HG03439 (cell line): ENCODE results near the gene SERPINB8.
"Not testable (repeated sequence)": the region's sequence is repeated elsewhere in the genome, so short reads cannot be mapped to it uniquely, and the experiment has no call there.

Source experiments
- ATAC-seq: cut with Tn5 transposase; IDR thresholded peaks from one replicate; pipeline ENCODE4 v1.9.1; 2021; ENCODE audit warnings: mild to moderate bottlenecking, moderate library complexity; ENCODE audit not compliant: unreplicated experiment

Gene SERPINB8, protein sequence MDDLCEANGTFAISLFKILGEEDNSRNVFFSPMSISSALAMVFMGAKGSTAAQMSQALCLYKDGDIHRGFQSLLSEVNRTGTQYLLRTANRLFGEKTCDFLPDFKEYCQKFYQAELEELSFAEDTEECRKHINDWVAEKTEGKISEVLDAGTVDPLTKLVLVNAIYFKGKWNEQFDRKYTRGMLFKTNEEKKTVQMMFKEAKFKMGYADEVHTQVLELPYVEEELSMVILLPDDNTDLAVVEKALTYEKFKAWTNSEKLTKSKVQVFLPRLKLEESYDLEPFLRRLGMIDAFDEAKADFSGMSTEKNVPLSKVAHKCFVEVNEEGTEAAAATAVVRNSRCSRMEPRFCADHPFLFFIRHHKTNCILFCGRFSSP

DNA sequence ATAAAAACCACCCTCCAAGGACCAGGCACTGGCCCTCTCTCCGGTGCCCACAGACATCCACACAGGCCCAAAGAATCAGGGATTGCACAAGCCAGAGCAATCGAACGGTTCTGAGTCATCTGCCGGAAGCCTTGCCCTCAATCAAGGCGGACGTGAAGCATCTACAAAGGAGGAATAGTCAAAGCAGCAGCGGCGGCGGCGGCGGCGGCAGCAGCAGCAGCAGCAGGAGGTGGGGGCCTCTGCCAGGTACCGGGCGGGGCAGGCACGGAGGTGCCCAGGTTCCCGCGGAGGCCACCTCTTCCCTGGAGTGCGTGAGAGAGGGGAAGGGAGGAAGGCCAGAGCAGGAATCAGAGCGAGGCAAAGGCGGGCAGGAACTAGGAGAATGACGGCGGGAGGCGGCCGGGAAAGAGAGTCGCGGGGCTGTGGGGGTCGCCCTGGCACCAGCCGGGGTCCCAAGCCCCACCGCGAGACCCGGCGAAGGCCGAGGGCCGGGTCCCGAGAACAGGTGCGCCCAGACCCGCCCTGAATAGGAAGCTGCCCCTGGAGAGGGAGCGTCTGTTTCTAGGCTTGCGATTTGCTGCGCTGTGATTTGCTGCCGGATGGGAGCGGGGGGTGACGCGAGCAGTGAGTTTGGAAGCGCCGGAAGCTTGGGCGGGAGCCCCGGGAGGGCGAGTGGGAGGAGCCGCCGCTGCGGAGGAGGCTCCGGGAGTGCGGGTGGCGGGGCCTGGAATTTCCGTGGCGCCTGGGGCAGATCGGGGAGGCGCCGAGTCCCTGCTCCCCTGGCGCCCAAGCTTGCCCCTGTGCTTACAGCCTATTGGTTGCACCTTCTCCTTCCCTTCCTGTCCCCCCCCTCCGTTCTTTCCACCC lies at the start of gene SERPINB8:
Gene SERPINB8, plus strand, starts transcription at position 140 of the 867 bp plus-strand sequence. CDS start 8,228 bp downstream, outside the sequence.
- peak; percentile 95 for ATAC-seq

DNA sequence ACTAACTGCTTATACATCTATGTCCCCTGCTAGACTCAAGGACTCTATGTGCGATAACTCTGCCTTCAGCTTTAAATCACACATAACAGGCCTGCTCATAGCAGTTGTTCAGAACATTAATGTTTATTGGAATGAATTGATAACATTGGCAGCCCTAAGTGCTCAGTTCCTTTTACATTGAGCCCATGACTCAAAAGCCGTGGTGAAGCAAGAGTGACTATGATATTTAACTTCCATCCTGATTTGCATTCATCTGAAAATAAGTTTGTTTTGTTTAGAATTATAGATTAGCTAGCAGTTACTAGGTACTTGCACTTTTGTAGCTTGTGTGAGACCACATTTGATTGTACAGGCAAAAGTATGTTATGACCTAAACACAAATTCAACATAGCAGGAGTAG lies 47.8 kb upstream of the SERPINB8 start:
- ATAC-seq, result no peak

DNA sequence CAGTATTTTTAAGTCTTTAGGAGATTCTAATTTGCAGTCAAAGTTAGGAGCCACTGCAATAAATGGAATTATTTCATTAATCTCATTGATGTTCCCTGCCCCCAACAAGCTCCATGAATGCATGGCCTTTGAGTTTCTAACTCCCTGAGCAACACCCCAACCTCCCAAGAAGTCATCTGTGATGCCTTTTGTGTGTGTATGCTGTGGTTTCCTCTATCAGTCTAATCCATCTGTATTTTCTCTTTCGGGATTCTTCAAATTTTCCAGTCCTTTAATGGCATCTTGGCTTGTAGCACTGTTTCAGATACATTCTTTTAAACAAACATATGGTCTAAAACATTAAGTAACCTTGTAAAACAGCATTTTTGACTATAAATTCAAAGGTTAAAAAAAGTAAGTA lies 45.3 kb upstream of the SERPINB8 start:
- no peak for ATAC-seq

DNA sequence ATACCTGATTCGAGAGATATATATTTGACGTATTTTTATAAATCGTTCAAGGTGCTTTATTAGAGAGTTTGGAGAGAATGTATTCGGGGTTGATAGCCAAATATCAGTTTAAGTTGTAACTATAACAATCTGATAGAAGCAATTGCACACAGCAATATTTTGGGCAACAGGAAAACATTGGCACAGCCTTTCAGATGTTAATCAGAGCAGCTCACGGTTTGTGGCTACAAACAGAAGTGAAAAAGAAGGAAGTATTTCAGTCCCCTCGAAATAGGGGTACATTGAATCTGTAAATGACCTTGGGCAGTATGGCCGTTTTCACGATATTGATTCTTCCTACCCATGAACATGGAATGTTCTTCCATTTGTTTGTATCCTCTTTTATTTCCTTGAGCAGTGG lies 41.5 kb upstream of the SERPINB8 start:
- no peak for ATAC-seq

DNA sequence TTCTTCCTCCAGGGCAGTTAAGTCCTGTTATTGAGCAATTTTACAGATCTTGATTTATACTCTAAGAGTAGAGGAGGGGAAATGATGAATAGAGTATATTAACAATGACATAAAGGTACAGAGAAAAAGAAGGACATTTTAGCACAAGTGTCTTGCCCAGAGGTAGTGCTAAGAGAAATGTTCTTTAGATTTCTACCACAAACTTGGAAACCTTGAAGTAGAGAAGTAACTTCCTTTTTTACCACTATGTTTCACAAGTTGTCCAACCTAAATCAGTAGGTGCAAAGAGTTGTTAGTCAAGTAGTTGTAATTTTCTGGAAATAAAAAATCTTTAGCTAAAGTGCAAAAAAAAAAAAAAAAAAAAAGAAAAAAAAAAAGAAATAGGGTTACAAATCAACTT lies 40.5 kb upstream of the SERPINB8 start:
- ATAC-seq, result not testable (repeated sequence)

DNA sequence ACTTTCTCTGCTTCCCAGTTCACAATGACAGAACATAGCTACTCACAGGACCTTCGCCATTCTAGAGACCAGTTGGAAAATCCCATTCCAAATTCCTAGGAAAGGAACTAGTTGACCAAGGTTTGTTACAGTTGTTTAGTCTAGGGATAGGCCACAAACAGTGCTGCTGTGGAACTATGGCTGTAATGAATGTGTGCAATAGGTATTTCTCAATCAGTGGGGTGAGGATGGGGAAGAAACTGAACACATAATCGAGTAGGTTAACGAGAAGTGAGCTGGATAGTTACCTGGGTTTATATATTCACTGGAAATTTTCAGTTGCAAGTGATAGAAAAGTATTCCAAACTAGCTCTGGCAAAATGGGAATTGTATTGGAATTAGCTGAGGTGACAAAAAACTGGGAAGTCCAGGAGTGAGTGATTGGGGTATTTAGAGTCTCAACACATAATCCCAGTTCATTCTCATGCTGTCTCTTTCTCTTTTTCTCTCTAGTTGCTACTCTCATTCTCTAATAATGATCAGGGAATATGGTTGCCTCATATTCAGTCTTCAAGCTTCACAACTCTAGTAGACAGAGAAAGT lies 39.0 kb upstream of the SERPINB8 start:
- no peak for ATAC-seq

DNA sequence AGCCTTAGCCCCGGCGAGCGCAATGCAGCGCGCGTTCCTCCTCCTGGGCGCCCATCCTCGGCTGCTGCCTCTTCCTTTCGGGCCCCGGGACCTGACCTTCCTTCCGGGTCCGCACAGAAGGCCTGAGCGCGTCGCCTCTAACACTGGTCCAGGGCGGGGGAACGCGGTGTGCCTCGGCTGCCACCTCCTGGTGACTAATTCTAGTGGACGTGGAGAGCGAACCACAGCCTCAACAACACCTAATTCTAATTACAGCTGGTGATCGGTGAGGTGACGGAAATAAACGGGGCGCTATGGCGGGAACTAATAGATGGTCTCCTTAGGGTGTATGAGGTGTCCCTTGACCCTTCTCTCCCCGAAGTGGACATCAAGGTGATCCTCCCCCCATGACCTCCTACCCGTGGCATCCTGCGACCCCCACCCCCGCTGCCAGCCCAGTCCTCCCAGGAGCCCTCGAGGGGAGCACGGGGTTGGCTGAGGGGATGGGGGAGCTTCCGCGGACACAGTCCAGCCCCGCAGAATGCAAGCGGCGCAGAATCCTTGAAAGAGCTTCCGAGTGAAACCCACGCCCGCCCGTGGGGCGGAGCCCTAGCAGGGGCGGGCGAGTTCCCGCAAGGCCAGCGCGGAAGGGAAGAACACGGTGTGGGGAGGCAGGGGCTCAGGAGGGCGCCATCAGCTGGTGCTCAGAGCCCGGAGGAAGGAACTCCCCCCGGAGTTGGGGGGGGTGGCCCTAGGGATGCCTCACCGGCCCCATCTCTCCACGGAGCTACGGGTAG lies 33.5 kb upstream of the SERPINB8 start:
- peak; percentile 99 for ATAC-seq

DNA sequence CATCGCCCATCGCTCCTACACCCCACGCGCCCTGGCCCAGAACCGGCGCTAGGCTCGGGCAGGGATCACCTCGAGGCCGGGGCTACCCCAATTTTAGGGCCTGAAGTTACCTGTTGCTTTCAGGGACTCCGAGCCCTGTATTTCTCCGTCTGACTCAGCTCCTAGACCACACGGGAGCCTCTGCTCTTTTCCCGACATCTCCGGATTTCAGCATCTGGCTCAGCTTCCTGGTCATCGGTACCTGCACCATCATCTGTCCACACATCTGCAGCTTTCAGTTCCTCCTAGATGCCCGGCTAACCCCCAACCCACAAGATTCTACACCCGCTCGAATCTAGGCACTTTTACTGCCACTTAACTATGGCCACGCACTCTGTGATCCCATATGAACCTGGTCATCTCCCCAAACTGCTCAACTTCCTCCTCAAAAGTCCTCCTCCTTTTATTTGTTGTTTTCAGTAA lies 32.9 kb upstream of the SERPINB8 start:
- peak; percentile 39 for ATAC-seq

DNA sequence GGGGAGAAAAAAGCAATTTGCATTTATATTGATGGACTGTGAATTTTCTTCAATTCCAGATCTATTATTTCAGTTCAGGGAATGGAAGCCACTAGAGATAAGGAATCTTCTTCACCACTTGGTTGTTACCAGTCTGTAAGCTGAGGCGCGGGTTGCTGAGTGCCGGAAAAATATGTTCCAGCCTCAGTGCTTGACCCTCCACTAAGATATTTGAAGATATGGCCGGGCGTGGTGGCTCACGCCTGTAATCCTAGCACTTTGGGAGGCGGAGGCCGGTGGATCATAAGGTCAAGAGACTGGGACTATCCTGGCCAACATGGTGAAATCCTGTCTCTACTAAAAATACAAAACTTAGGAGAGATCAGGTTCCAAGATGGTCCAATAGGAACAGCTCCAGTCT lies 29.9 kb upstream of the SERPINB8 start:
- no peak for ATAC-seq

DNA sequence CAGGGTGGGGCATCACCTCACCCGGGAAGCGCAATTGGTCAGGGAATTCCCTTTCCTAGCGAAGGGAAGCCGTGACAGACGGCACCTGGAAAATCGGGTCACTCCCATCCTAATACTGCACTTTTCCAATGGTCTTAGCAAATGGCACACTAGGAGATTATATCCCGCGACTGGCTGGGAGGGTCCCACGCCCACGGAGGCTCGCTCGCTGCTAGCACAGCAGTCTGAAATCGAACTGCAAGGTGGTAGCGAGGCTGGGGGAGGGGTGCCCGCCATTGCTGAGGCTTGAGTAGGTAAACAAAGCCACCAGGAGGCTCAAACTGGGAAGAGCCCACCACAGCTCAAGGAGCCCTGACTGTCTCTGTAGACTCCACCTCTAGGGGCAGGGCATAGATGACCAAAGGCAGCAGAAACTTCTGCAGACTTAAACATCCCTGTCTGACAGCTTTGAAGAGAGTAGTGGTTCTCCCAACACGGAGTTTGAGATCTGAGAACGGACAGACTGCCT lies 29.3 kb upstream of the SERPINB8 start:
- not testable (repeated sequence) for ATAC-seq

DNA sequence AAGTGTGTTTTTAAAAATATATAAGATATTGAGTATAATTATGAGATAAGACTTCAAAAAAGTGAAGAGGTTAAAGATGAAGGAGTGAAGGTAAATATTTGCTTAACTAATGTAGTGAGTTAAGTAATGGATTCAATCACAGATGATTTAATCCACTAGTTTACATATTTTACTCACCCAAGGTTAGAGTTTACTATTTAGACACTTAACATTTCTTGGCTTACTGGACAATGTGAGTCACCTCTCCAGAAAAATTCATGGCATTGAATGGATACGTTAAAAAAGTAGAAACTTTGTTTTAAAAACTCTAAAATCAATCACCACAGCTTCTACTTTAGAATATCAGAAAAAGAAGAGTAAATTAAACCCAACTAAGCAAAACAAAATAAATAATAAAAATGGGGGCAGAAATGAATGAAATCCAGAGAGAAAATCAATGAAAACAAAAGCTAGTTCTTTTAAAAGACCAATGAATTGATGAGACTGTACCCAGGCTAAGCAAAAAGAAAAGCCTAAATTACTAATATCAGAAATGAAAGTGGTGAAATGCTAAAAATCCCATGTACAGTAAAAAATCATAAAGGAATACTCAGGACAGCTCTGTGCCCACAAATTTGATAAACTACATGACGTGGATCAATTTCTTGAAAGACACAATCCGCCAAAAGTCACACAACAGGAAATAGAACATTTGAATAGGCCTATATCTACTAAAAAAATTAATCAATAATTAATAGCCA lies 22.7 kb upstream of the SERPINB8 start:
- ATAC-seq, result no peak

DNA sequence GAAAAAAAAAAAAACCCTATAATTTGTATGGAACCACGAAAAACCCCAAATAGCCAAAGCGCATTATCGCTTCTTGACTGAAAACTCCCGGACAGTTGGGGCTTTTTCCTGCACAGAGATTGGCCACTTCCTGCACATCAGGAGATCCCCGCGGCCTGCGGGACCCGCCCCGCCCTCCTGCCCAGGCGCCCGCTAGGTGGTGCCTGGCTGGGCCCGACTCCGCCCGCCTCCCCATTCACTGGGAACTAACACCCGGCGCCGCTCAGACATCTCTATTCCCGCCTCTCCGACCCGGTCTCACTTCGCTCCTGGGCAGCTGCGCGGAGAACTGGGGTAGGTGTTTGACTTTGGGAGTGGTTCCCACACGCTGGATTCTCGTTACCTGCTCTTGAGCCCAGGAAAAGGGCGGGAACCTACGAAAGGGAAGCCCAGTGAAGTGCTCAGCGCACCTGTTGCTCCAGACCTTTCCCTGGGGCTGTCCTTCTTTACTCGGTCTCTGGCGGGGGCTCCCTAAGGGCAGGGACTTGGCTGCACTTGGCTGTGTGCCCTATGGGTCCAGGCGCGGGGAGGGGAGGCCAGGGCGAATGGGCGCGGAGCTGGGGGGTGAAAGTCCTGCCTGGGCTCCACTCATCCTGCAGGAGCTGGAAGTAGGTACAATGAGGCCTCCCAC lies 20.7 kb upstream of the SERPINB8 start, which contains the start of gene HMSD:
Gene HMSD, plus strand, starts transcription at position 234 of the 670 bp plus-strand sequence. CDS start 4,155 bp downstream, outside the sequence.
- ATAC-seq, result peak; percentile 88

DNA sequence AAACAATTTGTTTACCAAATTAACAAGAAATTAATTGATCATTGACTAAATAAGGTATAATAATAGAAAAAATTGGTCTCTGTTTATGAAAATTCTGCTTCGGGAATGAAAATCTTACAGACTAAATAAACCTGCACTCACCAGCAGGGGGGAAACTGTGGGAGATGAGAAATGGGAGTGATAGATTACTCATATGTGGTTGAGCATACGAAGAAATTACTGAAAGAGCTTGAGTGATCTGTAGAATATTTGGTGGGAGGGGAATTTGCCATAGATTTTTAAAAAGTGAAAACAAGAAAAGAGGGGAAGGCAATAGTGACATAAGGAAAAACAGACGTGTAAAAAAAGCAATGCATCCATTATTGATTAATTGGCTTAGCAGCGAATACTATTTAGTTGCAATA lies 18.6 kb upstream of the SERPINB8 start:
- peak; percentile 45 for ATAC-seq

DNA sequence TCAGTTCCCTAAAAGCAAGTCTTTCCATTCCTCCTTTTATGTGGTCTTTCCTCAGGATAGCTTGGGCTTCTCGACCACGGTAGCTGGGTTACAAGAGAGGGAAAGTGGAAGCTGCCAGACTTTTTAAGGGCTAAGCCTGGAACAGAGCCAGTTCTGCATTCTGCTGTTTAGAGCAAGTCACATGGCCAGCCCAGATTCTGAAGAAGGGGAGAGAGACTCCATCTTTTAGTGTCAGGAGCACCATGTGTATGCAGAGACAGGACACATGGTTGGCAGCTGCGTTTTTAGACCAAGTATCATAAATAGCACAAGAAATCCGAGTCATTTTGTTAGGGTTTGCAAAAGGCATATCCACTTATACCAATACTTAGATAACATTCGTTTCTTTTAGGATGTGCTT lies 16.1 kb upstream of the SERPINB8 start:
- ATAC-seq, result no peak

DNA sequence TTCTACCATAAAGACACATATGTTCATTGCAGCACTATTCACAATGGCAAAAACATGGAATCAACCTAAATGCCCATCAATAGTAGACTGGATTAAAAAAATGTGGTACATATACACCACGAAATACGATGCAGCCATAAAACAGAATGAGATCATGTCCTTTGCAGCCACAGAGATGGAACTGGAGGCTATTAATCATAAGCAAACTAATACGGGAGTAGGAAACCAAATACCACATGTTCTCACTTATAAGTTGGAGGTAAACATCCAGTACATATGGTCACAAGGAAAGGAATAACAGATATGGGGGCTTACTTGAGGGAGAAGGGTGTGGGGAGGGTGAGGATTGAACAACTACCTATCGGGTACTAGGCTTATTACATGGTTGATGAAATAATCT lies 13.1 kb upstream of the SERPINB8 start:
- no peak for ATAC-seq

DNA sequence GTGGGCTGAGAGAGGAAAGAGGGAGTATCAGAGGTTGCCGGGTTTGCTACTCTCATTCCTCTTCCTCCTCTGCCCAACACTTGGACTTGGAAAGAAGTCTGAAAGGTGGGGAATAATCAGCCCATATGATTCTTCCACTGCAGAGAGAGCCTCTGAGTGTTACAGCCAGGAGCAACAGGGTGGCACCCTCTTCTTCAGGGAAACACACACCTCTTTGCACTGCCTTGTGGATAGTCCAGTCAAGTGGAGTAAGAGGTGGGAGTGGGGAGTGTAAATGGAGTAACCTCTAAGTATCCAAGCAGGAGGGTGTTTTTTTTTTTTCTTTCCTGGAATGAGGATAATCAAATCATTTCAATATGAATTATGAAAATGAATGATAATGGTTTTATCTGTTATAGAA lies 9.0 kb upstream of the SERPINB8 start:
- no peak for ATAC-seq

DNA sequence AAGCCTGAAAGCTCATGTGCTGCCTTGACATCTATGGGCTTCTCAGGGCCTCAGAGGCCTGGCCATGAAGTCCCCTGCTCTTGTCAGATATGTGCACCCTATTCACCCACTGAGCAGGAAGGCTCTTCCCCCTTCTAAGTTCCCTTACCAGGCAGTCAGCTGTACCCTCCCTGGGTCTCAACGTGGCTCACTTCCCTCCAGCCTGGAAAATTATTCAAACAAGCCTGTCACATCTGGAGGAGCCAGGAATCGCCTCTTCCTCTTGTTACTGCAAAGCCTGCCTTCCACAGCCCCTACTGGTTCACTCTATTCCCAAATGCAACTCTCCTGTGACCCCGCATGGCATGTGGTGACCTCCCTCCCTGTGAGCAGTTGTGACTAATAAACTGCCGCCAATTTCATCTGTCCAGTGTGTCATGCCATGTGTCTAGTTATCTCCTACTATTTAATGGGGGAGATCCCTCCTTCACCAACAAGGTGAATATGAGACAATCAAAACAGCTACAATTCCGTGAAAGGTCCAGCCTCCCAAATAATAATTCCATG lies 8.4 kb upstream of the SERPINB8 start:
- ATAC-seq, result no peak

DNA sequence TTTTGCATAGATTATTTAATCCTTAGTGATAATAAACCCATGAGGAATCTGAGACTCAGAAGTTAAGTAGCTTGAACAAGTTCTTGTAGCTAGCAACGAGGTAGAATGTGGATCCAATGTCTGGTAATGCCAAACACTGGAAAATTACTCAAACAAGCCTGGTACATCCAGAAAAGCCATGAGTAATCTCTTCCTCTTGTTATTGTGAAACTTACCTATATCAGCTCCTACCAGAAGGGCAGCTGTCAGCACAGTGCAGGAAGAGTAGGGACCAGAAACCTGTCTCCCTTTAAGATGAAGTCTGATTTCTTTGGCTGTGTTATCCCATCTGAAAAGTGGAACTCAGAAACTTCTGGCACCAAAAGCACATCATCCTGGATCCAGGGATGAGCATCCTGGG lies 7.7 kb upstream of the SERPINB8 start:
- ATAC-seq, result no peak
